Activated CD4-positive, CD25-positive, alpha-beta regulatory T cell (primary cell): ENCODE data around the gene F7.

ENCODE experiments used
- DNase-seq, 4 experiments: peaks; one replicate each; lab custom pipeline; 2025; lab: John Stamatoyannopoulos, UW

The F7 gene

GRCh38 chr13:113086991-113087922 is 18.3 kb upstream of the F7 start:
- DNase-seq = no peak

DNA sequence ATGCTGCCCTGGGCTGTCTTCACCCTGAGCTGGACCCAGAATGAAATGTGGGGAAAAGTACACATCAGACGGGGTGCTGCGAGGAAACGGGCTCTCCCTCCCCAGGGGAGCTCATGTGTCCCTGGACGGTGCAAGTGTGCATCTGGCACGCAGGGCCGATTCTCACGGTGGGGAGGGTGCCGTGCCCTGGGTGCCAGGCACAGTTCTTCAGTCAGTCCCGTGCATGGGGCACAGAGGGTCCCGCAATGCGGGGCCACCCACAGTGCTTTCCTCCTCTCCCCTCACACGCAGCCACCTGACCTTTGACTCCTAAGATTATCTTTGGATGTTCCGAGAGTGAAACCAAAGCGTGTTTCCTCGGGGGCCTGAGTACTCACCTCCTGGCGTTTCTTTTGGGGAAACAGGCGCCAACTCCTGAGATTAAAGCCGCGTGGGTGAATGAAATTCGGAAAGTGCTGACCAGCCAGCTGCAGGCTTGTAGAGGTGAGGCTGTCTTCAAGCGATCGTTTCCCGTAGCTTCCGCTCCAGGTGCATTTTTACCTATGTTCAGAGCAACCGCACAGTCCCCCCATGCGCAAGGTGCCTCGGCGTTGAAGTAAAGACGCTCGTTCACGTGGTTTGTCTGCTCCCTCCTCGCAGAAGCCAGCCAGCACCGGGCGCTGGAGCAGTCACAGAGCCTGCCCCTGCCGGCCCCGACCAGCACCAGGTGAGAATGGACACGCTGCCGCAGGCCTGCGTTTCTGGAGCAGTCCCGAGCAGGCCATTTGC is 17.5 kb upstream of the F7 start:
- DNase-seq = no peak

- DNase-seq = no peak
These were observed 16.9 kb upstream of the F7 start for GRCh38 chr13:113088691-113089020.

DNA sequence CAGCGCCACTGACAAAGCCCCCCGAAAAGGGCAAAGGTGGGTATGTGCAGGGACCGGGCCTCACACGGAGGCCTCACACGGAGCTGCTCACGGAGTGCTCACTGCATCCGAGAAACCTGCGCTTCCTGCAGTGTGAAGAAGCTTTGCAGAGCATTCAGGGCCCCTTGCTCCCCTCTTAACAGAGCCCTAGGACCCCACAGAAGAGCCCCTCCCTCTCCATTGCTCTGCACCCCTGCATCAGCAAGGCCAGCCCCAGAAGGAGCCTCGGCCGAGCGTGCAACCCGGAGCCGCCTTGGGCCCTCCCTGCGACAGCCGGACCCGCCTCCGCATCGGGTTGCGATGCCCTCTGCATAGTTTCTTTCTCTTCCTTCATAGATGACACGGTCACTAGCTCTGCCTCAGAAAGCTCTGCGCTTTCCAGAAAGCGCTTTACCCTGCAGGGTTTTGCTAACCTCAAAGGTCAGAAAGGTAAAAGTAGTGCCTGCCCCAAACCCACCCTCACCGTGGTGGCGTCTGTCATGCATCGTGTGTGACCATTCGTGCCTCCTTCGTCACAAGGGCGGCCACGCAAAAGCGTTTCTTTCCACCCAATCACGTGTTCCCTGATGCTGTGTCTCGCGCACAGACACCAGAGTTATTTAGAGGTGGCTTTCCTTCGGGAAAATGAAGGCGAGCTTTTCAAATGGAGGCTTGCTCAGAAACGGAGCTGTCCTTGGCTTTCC is 15.7 kb upstream of the F7 start:
- no peak for DNase-seq

DNA sequence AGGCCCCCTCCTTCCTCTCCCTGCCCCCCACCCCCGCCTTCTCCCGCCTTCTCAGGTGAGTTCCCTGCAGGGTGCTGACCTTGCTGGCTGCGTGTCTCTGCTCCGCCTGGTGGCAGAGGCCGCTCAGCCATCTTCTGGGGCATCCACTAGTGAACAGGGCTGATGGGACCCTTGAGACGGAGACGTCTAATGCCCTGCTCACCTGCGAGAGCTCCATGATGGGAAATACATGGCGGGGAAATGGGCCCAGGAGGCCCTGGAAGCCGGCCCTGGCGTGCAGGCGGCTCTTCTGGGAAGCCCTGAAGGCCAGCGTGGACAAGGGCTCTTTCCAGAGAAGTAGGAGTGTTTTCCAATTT is 15.2 kb upstream of the F7 start:
- no peak for DNase-seq

DNA sequence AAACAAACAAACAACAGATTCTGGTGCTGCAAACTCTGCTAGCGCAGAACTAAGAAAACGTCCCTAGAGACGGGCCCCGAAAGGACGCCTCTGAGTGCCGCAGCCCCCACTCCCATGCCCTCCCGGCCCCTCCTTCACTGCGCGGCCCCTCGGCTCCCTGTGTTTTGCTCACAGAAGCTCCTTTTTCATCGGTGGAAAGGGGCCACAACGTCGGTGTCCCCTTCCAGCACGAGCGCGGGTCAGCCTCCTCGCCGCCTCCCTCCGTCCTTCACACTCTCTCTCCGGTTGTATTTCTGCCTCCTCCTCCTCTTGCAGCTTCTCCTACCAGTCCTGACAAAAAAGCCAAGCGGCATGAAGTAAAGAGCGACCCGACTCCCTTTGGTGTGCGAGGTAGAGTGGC is 14.8 kb upstream of the F7 start:
- DNase-seq = no peak

DNA sequence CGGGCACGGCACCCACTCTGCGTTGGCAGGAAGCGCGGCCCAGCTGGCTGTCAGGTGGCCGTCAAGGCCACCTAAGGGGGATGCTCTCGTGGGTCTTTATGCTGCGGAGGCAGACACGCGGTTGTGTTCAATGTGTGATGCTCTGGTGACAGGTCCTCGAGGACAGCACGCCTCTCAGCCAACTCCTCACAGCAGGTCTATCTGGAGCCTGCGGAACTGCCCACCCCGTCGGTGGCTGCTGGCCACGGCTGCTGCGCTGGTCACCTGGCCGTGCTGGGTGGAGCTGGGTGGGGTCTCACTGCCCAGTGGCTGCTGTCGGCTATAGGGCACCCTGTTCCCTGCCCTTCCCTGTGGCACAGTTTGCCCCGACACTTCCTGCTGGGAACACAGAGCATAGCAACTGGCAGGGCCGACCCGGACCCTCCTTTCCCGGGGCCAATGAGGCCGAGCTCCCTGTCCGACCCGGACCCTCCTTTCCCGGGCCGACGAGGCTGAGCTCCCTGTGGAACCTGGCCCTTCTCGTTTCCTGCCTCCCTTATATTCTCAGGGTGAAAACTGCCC is 14.3 kb upstream of the F7 start:
- DNase-seq = no peak

DNA sequence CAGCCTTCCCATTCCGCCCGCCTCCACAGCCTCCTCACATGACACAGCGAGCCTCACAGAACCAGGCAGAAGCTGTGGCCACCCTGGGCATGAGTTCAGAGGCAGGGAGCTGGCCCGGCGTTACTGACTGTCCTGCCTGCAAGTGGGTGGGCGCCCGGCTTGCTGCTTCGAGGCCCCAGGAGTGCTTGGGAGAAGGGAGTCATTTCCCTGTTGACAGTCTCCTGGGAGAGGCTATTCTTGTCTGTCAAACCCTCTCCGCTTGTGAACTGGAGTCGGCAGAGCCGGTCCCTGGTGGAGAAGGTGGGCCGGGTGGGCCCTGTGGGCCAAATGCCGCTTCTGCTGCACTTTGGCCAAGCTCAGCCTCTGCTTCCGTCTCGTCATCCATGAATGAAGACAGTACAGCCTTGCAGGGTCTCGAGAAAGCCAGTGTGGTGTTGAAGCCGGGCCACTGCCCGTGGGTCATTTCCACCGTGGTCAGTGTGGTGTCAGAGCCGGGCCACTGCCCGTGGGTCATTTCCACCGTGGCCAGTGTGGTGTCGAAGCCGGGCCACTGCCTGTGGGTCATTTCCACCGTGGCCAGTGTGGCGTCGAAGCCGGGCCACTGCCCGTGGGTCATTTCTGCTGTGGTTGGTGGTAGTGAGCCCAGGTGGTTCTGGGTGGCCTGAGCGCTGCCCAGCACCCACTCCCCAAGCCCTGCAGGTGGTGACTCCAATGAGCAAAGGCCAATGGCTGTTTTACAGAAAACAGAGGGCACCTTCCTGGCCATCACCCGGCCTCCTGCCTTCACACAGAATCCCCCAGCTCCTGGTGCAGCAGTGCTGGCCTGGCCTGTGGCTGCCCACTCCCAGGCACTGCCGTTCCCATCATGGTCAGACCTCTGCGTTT is 13.5 kb upstream of the F7 start:
- DNase-seq = no peak

- DNase-seq = no peak
These were observed 12.6 kb upstream of the F7 start for GRCh38 chr13:113092776-113093579.

- DNase-seq = no peak
These were observed 11.8 kb upstream of the F7 start for GRCh38 chr13:113093580-113094409.

- DNase-seq = no peak
These were observed 11.2 kb upstream of the F7 start for GRCh38 chr13:113094410-113094800.

DNA sequence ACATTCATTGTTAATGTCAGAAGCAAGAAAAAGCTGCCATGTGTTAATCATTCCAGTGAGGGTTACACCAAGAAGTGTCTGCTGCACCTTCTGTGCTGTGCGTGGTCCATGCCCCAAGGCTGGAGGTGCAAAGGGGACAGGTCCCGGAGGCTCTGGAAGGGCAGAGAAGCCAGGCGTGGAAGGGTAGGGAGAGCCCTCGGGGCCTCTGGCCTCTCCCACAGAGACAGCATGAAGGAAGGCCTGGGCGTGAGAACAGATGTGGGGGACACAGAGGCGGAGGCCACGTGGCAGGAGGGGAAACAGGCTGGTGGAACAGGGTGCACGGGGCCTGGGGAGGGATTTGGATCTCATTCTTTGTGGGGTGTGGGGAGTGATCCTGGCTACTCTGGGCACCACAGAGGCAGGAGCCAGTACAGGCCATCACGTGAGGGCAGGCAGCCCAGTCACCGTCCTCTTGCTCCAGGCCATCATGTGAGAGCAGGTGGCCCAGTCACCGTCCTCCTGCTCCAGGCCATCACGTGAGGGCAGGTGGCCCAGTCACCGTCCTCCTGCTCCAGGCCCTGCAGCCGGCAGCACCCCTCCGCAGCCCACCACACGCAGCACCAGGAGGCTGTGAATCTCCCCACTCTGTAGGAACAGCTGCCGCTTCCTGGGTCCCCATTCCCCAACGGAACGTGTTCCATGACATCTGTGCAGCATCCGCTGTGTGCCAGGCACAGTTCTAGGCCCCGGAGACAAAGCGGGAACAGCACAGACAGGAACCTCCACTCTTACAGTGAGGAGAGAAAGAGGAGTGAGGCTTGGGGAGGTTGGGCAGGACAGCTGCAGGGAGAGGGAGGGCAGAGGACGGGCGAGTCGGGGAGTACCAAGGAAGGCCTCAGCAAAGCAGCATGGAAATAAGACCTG is 10.2 kb upstream of the F7 start:
- no peak for DNase-seq

DNA sequence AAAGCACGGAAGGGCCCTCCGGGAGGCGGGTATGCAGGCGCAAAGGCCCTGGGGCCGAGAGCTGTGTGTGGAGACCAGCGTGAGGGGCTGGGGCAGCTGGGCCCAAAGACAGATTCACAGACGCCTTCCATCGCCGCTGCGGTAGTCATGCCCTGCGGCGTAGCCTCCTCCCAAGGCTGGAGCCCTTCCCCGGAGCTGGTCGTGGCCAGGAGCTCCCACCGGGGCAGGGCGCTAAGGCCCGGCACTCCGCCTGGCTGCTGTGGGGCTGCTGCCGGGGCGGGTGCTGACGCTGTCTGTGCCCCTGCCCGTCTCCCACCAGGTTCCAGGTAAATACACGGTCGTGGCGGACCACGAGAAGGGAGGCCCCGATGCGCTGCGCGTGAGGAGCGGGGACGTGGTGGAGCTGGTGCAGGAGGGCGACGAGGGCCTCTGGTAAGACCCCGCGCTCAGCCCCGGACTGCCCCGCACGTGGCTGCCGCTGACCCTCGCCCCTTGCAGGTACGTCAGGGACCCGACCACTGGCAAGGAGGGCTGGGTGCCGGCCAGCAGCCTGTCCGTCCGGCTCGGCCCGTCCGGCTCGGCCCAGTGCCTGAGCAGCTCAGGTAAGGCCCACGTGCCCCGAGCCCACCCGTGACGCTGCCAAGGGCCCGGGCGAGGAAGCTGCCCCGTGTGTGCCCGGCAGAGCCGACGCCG is 9.4 kb upstream of the F7 start:
- no peak for DNase-seq

DNA sequence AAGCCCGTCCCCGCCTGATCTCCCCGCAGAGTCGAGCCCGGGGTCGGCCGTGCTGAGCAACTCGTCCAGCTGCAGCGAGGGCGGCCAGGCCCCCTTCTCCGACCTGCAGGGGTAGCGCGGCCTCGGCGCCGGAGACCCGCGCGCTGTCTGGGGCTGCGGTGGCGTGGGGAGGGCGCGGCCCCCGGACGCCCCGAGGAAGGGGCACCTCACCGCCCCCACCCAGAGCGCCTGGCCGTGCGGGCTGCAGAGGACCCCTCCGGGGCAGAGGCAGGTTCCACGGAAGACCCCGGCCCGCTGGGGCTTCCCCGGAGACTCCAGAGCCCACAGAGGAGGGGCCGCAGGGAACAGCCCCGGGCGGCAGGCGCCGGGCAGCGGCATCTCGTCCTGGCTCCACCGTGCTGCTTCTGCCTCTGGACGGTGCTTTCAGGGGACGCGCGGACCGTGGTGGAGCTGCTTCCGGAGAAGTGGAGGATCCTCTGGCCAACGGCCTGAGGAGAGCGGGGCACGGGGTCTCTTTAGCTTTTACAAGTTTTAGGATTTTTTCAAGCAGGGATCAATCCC is 8.8 kb upstream of the F7 start:
- no peak for DNase-seq

DNA sequence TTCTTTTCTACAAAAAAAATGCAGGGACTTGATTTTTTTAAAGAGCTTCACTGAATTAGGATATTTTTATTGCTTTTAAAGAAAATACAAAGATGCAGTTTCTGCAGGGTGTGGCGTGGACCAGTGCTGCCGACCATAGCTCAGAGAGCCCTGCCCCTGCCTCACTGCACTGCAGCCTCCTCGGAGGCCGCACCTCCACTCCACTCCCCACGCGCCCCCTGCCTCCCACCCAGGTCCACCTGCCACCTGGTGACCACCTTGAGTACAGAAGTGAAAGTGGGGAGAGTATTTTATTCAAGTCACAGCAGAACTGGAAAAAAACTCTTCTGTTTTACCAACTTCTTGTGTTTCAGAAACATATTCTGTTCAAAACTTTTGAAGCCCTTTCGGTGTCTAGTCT is 7.9 kb upstream of the F7 start:
- no peak for DNase-seq

DNA sequence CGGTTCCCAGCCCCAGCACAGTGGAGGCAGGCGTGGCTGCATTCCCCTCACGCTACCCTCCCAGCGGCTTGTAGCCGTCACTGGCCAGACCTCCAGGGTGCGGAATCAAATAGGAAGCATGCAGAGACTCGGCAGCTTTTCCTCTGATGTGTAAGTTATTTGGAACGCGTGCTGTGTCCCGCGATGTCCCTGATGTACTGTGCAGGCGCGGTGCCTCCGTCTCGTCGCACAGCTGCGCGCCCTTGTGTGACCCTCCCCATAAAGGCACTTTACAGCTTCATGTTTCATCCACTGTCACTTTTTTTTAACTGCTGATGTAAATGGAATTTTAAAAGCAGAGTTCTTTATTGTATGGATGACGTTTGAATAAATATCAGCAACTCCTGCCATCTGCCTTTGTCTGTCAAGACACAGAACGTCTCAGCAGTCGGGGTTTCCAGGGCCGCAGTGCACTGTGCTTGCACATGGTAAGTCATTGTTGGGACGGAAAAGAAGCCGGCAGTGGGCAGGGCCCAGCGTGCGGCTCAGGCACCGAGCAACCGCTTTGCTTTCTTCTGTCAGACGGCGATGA is 7.3 kb upstream of the F7 start:
- no peak for DNase-seq

DNA sequence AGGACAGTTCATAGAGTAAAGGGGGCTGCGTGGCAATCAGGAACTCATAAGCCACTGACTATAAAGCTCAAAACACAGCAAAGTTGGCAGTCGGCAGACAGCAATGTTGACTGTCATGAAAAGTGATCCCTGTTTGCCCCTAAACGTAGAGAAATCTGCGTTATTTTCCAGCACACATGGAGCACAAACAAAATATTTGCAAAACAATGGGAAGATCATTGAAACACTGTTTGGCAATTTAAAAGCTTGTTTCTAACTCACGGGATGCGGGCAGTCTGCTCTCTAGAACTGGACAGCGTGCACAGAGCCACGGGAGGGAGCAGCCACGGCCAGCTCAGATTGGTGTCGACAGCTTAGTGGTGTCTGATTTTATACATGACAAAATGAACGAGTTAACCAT is 6.4 kb upstream of the F7 start:
- DNase-seq = no peak
